Suppressor macrophage (primary cell): Measurements from ENCODE around the gene L3MBTL4.
A peak's percentile ranks its signal among the peaks of the same experiment; 100 is the strongest.

Experiments used
- DNase-seq, 4 experiments: peaks; one replicate each; pipeline ENCODE4 v3.0.0-alpha.2; 2020 to 2022

The L3MBTL4 gene

DNA sequence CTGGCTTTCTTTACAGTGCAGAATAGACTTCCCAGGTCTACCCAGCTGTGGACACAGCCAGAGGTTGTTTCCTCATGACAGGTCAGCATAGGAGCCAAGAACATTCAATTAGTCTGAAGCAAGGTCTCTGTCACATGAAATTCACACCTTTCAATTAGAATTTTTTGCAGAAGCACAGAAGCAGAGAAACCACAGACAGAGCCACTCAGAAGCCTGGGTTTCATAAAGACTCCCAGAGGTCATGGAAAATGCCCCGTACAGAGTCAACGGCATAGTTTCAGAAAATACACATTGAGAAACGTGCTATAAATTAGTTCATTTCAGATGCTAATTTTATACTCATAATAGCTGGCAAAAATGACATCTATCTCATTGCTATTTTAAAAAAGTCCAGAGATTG lies 432.4 kb downstream of the L3MBTL4 start:
- DNase-seq: no peak

DNA sequence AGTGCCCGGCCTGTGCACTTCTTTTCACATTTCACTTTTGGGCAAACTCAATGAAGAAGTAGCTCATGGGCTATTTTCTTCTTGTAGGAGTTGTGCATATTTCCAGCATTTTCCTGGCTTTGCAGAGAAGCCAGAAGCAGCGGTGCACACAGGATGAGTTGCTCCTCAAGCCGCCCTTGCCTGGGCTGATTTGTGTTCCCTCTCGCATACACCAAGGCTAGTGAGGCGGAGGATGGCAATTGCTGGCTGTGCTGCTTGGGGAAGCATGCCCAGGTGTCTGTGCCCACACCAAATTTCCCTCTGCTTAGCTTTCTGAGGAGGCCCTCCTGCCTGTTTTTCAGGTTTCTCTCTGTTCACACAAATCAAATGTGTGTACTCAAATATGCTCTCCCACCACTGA lies 434.0 kb downstream of the L3MBTL4 start:
- DNase-seq: no peak

DNA sequence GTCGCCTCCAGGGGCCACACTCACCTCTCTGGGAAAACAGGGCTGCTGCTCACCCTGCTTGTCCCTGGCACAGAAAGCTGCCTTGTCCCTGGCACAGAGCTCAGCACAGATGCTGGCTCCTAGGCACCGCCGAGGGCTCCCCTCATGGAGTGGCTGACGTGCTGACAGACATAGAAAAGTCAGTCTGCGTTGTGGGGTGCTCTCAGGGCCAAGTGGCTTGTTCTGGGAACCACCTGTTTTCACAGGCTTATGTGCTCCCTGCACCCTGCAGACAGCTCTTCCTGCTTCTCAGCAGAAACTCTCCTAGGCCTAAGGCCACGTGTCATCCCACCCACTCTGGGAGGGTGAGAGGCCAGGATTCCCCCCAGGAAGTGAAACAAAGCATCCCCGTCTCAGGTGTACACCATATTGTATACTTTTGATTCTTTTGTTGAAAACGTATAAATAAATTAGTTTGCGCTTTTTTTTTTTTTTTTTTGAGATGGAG lies 434.7 kb downstream of the L3MBTL4 start:
- no peak for DNase-seq

DNA sequence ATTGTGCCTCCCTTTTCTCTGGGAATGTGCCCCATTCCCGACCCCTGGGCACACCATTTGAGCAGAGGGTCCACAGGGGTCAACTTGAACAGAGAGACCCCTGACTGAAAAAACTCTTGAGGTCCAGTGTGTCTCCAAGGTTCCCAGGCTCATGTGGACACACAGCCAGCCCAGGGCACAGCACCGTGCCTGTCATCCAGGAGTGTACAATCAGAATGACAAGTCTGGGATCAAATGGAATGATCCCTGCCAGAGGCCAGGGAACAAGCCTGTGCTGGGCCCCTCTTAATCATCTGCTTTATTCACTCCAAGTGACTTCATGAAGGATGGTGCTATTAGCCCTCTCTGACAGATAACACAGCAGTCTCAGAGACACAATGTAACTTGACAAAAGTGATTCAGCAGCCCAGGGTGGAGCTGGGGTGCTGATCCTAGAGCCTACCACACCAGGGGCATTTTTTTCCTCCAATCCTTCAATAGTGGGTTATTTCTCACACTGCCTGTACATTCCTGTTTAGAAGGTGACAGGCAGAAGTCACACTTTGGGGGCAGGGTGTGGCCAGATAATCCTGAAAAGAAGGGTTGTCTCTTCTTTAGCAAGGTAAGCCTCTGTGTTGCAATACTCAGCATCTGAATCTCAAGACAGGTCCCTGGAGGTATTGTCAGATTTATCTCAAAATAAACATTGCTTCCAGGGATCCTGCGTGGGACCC lies 435.4 kb downstream of the L3MBTL4 start:
- no peak for DNase-seq

DNA sequence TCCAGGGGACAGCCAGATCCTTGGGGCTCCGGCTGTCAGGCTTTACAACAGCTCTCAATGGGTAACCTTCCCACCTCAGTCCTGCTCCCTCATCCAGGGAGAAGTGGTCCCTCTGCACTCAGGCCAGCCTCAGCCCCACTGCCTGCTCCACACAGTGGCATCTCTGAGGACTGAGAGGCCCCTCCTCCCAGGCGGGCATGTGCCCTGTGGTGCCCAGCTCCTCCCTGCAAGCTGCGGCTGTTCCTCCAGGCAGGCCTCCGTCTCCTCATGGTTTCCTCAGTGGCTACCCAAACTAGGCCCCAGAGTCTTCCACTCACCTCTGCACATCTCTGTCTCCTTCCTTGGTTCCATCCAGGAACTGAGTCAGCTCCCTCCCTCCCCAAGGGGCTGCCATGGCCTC lies 437.7 kb downstream of the L3MBTL4 start:
- no peak for DNase-seq

DNA sequence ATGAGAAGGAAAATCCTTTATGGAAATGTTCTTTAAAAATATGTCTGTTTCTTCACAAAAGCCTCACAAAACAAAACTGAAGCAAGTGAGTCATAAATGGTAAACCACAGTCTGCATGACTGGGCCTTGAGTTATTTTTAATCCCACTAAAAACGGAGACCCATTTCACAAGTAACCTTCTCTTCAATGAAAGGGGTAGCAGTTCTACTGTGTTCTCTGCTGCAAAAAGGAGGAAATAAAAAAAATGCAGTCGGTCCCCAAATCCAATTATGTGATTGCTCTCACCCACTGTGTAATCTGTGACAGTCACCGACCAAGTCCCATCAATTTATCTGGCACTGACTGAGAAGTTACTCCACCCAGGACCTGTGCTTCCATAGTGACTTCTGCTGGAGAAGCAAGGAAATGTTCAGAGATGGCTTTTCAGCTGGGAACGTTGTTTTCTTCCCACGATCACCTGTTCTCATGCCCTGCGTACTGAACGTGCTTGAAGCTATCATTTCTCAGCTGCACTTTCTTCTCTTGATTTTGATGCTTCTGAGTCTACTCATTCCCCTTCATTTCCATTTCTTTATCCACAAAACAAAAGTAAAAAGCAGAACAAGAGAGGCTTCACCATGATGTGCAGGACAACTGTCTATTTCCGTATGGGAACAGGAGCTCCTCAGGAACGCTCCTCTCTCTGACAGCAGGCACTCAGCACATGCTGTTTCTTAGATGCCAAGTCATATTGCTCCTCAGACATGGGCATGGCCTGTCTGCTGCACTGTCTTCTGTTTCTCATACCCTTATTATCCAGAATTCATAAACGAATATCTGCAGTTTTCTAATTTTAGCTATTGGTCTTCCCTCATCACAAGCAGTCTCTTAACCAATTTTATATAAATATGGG lies 439.4 kb downstream of the L3MBTL4 start:
- peak; percentile 28 to 77 (median 52) for DNase-seq

DNA sequence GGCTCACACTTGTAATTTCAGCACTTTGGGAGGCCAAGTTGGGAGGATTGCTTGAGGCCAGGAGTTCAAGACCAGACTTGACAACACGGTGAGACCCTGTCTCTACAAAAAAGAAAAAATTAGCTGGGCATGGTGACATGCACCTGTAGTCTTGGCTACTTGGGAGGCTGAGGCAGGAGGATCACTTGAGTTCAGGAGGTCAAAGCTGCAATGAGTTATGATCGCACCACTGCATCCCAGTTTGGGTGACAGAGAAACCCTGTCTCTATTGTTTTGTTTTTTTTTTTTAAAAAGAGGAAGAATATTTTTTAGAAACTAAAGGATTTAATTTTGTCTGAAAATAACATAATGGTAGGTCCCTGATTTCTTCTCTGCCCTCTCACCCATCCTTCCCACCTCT lies 440.0 kb downstream of the L3MBTL4 start:
- DNase-seq: no peak

DNA sequence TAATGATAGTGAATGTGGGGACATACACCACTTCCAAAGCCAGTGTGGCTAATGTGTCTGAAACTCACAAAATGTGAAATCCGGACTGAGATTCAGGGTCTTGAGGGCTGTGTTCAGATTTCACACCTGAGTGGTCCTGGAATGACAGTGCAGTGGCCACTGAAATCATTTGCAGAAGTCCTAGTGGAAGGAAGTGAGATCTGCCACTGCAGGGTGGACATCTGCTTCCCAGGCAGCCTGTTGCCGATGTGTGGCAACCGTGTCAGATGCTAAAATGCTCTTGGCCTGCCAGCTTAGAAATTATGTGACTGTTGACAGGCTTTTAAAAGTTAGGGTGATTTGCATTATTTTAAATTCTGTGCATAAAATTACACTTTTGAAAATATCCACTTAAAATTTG lies 441.6 kb downstream of the L3MBTL4 start:
- DNase-seq: peak; percentile 31 to 62 (median 52)

DNA sequence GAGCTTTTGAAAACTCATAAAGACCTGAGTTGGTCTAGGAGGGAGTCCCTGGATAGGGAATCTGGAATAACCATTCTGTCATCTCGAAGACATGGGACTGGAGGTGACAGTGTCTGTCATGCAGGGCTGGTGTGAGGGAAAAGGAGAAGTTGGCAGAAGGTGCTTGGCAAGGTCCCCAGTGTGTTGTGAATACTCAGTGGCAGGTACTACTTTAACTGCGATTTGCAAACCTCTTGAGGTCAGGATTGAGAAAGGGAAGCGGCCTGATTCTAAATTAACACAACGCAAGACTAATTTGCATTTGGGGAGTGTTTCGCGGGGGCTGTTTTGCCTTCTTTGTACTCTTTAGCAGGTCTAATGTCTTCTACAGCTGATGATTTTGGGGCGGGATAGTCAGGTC lies 442.4 kb downstream of the L3MBTL4 start:
- no peak for DNase-seq

DNA sequence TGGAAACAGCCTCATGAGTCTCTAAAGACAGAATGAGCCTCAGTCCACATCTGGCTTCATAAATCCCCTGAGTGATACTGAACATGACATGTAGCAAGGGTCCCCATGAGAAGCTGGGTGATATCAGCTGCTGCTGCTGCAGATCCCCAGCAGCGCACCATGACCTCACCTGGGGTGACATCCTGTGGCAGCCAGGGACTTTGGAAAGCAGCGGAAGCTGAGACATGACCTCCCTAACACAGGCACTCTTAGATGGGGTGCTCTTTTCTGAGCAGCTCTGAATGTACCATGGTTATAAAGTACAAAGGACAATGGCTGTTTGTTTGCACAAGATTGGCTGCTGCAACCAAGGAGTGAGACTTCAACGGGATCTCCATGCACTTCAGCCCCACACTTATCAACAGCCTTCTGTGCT lies 444.7 kb downstream of the L3MBTL4 start:
- no peak for DNase-seq

DNA sequence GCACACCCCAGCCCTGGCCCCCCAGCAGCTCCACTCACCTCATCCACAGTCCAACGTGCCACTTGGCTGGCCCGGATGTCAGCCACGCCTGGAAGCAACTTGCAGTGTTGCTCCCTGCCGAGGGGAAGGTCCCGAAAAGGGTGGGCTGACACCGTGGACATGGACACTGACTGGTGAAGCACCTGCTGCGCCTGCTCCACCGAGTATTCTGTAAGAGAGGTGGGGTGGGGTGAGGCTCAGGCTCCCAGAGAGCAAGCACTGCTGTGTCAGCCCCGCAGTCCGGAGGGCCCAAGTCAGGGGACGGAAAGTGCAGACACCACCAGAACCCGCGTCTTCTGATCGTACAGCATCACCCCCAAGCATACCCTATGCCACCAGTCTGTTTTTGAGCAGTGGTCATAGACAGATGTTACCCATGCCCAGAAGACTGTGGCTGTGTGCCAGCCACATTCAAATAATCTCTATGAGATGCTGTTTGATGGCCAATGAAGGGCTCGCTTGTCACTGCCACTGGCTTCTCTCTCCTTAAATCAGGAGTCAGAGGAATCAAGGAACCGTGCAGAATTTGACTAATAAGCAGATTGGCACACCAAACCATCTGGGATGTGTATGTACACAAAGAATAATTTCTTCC lies 445.2 kb downstream of the L3MBTL4 start:
- DNase-seq: no peak

DNA sequence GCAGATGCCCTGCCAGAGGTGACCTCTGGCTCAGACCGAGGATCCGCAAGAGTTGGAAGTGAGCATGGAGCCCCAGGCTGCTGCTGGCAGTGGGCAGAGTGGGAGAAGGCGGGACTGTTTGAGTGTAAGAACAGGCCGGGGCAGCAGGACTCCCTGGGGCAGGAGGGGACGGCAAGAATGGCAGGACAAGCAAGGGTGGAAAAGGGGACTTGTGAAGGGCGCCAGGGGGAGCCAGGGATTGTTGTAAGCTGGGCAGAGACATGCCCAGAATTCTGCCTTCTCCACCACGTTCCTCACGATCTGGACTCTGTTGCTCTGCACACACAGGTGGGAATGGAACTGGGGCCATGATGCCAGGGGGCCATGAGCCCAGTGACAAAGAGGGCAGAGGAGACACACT lies 447.0 kb downstream of the L3MBTL4 start:
- DNase-seq: no peak

DNA sequence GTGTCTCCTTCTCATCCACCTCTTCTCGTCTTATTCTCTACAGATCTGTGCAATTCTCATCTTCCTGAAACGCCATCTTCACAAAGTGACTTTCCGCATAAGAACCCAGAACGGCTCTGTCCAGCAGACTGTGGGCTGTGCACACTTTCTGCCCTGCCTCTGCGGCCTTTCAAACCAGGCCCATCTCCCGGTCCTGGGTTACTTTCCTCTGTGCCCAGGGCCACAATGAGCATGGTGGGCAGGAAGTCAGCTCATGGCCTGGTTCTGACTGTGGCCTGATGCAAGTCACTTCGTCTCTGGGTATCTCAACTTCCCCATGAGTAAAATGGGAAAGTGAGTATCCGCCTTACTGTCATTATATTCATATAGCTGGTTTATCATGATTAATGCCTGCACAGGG lies 447.7 kb downstream of the L3MBTL4 start:
- DNase-seq: no peak

DNA sequence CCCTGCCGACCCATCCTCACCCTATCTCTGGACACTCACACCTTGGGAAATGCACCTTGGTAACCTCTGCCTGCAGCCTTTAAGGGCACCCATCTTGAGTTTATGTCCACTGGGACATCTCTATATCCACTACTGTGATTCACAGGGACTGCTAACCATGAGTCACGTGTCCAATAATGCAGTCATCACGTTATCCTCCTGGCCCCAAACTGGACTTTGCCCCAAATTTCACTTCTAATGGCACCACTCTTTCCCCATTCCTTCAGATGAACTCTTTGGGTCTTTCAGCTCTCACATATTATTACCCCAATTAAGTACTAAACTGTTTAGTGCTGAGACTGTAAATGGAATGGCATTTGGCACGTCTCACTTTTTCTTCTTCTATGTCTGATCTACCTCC lies 448.2 kb downstream of the L3MBTL4 start:
- DNase-seq: no peak

DNA sequence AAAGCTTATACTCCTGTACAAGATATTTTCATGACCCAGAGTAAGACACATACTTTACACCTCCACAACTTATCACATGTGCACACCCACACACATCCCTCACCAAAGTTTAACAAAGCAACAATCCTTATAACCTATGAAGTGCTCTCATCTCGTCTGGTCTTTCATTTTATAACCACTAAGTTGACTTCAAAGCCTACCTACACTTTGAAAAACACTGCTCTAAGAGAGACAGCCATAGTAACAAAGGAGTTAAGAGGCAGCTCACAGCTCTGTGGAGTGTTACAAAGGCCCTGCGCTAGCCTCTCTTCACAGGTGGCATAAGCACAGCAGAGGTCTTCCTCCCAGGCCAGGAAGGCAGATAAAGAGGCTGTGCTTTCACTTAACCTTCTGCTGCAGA lies 449.7 kb downstream of the L3MBTL4 start:
- no peak for DNase-seq

DNA sequence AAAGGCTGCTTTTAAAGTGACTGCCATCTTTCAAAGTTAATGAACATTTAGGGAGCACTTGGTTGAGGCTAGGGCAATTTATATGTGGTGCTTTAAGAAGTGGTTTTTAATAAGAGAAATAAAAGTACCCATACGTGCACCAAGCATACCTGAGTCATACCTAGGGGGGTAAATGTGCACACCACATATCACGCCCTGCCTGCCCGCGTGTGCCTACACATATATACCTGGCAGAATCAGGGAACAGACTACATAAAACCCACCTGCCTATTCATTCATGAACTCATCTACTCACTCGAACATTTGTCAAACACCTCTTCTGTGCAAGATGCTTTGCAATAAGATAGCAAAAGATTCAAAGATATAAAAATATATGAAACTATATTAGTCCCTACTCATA lies 450.1 kb downstream of the L3MBTL4 start:
- DNase-seq: no peak

DNA sequence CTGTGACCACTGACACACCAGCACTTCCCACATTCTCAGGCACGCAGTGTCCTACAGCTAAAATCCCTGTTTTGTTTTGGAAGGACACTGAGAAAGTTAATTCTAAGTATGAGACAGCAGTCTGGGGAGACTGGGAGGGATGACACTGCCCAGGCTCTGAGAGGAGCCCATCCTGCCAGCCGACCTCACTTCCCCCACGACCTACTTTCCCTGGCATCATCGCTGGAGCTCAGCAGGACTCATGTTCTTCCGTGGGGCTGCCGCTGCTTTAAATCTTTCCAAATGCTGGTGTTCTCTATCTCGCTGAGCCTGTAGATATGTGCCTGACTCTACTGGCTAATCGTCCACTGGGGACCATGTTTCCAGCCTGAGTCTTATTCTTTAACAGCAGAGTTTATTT lies 450.6 kb downstream of the L3MBTL4 start:
- no peak for DNase-seq

DNA sequence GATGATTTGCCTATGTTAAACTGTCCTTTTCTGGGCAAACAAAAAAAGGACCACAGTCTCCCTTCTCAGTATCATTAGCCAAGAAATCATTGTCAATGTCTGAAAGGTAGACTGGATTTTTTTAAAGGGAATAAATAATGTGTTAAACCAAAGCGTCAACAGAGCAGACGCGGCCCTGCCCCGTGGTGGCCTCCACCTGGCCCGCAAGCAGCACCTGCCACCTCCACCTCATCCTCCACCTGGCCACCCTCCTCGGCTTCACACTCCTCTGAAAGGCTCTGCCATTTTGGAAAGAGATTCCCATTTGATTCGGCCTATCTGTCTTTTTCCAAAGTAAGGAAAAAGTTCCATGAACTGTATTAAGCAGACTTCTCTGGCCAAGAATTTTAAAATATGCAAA lies 451.4 kb downstream of the L3MBTL4 start:
- DNase-seq: no peak

DNA sequence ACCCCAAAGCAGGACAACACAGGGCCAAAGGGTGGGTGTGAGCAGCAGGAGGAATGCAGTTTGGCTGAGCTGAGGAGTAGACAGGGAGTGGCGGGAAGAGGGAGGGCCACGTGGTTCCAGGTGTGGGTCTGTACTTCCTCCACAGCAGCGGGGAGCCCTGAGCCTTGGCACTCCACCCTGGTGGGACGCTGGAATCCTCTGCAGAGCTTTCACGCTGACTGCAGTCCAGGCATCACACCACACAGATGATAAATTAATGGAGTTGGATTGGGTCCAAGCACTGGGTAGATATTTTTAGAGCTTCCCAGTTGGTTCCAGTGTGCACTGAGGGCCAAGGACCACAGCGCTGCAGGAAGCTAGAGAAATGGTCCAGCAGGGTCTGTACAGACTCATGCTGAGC lies 452.3 kb downstream of the L3MBTL4 start:
- DNase-seq: no peak

DNA sequence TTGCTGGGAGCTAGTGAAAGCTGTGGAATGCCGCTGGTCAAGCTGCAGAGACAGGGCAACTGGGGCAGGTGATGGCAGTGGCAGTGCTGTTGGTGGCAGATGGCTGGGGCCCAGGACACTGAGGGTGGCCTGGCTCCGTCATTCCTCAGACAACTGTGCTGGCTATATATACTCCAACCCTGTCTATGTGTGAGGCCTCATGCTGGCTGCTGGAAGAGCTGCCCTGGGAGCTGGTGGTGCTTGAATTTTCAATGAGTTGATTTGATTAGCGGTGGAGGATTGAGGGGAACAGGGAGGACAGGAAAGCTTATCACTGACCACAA lies 452.9 kb downstream of the L3MBTL4 start:
- DNase-seq: no peak

DNA sequence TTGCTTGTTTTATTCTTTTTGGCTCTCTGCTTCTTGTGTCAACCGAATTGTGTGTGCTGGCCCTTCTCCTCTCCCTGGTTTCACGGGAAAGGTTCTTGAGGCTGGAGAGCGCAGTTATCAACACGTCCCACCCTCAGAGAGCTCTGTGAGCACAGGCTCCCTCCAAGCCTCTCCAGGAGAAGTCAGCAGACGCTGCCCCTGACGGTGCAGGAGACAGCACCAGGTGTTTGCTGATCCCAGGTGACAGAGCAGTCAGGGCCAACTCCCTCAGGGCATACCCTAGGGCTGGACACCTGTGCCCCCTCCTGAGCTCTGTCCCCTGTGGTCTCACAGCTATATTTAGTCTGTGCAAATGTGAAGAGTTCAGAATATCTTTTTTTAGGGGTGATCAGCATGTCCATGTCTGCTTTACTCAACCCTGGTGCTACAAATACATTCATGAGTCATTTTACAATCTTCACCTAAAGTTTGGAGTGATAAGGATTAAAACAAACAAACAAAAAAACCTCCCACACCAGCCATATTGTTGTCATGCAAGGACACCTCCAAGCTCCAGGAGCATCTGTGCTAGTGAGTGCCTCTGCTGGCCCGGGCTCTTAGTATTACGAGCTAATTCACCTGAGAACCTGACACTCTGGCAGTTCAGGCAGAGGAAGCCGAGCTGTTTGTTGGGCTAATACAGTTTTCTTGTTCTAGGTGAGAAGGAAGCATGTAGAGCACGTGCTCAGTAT lies 453.4 kb downstream of the L3MBTL4 start:
- DNase-seq: no peak

DNA sequence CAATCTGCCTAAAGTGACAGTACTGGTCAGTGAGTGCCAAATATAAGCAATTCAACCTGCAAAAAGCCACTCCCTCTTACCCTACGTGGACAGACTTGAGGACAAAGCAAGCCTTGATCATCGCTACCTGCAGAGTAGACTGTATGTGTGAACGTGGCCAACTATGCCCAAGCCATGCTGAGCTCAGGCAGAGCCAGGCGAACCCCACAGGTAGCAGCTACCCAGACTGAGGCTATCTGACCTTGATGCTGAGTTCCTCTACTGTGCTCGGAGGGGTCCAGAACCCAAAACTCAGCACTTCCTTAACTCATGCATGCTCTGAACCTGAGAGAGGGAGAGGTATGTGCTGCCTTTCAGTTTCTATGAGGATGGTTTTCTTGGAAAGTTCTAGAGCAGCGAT lies 455.9 kb downstream of the L3MBTL4 start:
- no peak for DNase-seq

DNA sequence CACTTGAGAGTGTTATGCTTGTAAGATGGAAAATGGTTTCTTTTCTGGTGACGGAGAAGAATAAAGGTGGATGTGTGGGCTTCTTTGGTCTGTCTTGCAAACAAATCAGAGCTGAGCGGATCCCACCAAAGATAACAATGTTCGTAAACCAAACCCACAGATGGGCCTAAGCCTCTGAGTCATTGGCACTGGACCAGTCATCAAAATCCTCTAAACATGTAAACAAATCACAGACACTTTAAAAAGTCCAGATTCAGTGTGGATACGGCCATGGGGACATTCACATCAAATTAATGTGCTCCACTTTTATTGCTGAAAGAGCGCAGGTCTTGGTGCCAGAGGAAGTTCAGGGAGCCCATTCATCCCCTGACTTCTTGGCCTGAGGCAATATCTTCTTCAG lies 458.9 kb downstream of the L3MBTL4 start:
- DNase-seq: no peak
